SK-N-MC (cell line): Measurements from ENCODE around the gene ALDH16A1.

Experiments used
- EZH2 ChIP-seq: fragments of 200-600 bp; sonication (generic); IDR thresholded peaks from one replicate; pipeline ENCODE4 v1.6.1; 2017; ENCODE audit warnings: antibody characterized with exemption
- FOXP2 ChIP-seq: optimal IDR thresholded peaks from 2 replicates; pipeline ENCODE3; 2011; ENCODE audit warnings: mild to moderate bottlenecking, moderate library complexity; ENCODE audit not compliant: insufficient read depth; ENCODE audit errors: extremely low read length, control extremely low read depth
- POLR2AphosphoS5 ChIP-seq: IDR thresholded peaks from 2 replicates; pipeline ENCODE4 v1.6.1; 2012; ENCODE audit warnings: mild to moderate bottlenecking, low read depth, low read length, borderline replicate concordance

GRCh38 chr19:49436381-49437017, 16.5 kb upstream of the ALDH16A1 start:
- TF ChIP-seq POLR2AphosphoS5: no peak
- no peak for TF ChIP-seq EZH2
- no peak for TF ChIP-seq FOXP2
